HepG2 (cell line): ENCODE measurements around the gene TRIM9. TPM values are rescaled to one million over a fixed set of nuclear protein-coding genes. Genes with fewer than 3 reads are reported as not detected.

Experiments used
- ATAC-seq: fragments of 200-7000 bp; cut with Tn5 transposase; 3 replicates; pipeline ENCODE4 v1.9.1; 2020; ENCODE audit warnings: mild to moderate bottlenecking, moderate library complexity
- BruUV-seq: library from RNA; stranded (reverse); fragments of 400-500 nt; replicated peaks from 2 replicates; lab custom pipeline; 2021; lab: Mats Ljungman, UMichigan
- CTCF ChIA-PET: fragments of 300-600 bp; formaldehyde crosslinking; extraction: SDS; loops from one replicate; lab custom pipeline; 2021; ENCODE audit warnings: low total read pairs, inconsistent platforms, low intra/inter-chr PET ratio; lab: Yijun Ruan, JAX
- POLR2A ChIA-PET: fragments of 350-600 bp; sonication (Branson Sonifier 250); formaldehyde crosslinking; loops from one replicate; lab custom pipeline; 2020; ENCODE audit warnings: antibody characterized with exemption, inconsistent platforms; lab: Yijun Ruan, JAX
- DNase-seq: peaks from one replicate; pipeline ENCODE4 v3.0.0-alpha.2; 2015; ENCODE audit warnings: low spot score
- FAIRE-seq: peaks from 3 replicates; lab custom pipeline; 2011; peaks lifted over from hg19 to GRCh38; lab: Jason Lieb, UNC
- H2AFZ ChIP-seq: one replicate; pipeline ENCODE4 v1.6.1; 2011; ENCODE audit warnings: low read length, inconsistent platforms
- H3K27ac ChIP-seq: fragments of 300-600 bp; 3 replicates; pipeline ENCODE4 v1.8.0; 2011; ENCODE audit warnings: mixed run types, mild to moderate bottlenecking, mixed read lengths, low read length, inconsistent platforms; ENCODE audit not compliant: insufficient read depth; ENCODE audit errors: extremely low read length
- H3K27me3 ChIP-seq, 2 experiments: fragments of 200-600 bp in 1 of 2; 2 replicates in 1 of 2; 3 replicates in 1 of 2; pipeline versions ENCODE4 v1.6.0 to v1.8.0; 2011; ENCODE audit warnings: low read length in 2 of 2, mild to moderate bottlenecking in 2 of 2, moderate library complexity in 2 of 2, inconsistent platforms in 1 of 2; ENCODE audit not compliant: insufficient read depth in 2 of 2, control insufficient read depth in 1 of 2
- H3K36me3 ChIP-seq, 2 experiments: fragments of 200-600 bp in 1 of 2; replicated peaks in 1 of 2; 2 replicates in 1 of 2; 3 replicates in 1 of 2; pipeline versions ENCODE4 v1.5.1 to v1.8.0; 2011; ENCODE audit warnings: low read length in 2 of 2, inconsistent platforms in 1 of 2; ENCODE audit not compliant: insufficient read depth in 2 of 2, control insufficient read depth in 1 of 2
- H3K4me1 ChIP-seq: 2 replicates; pipeline ENCODE4 v1.5.1; 2012; ENCODE audit warnings: low read length, inconsistent platforms; ENCODE audit not compliant: insufficient read depth
- H3K4me2 ChIP-seq: 2 replicates; pipeline ENCODE4 v1.6.0; 2011; ENCODE audit warnings: low read depth, low read length, inconsistent platforms
- H3K4me3 ChIP-seq, 3 experiments: fragments of 200-600 bp in 1 of 3; sonication (generic), shearing (Covaris generic) in 1 of 3; replicated peaks in 1 of 3; 2 replicates each; pipeline ENCODE4 v1.5.1; 2011 to 2016; ENCODE audit warnings: low read length in 3 of 3, inconsistent platforms in 2 of 3, low read depth in 2 of 3, mild to moderate bottlenecking in 2 of 3, control low read depth in 1 of 3, mixed read lengths in 1 of 3; ENCODE audit not compliant: insufficient read depth in 1 of 3
- H3K79me2 ChIP-seq: one replicate; pipeline ENCODE4 v1.6.1; 2011; ENCODE audit warnings: low read length, inconsistent platforms; ENCODE audit not compliant: insufficient read depth
- H3K9ac ChIP-seq: 2 replicates; pipeline ENCODE4 v1.6.0; 2011; ENCODE audit warnings: mild to moderate bottlenecking, low read depth, low read length, inconsistent platforms; ENCODE audit not compliant: insufficient read depth
- H3K9me3 ChIP-seq: 2 replicates; pipeline ENCODE4 v1.5.1; 2012; ENCODE audit warnings: mild to moderate bottlenecking, low read length
- H4K20me1 ChIP-seq: 2 replicates; pipeline ENCODE4 v1.6.0; 2011; ENCODE audit warnings: inconsistent platforms, mild to moderate bottlenecking, low read length, moderate library complexity; ENCODE audit not compliant: insufficient read depth
- ATF6 ChIP-seq: sonication (generic); formaldehyde crosslinking; conservative IDR thresholded peaks from 2 replicates; pipeline ENCODE4 v1.4.0; 2020; ENCODE audit warnings: missing genetic modification reagents
- CC2D1A ChIP-seq: sonication (generic); formaldehyde crosslinking; IDR thresholded peaks from 2 replicates; pipeline ENCODE4 v1.8.1; 2023; ENCODE audit warnings: mild to moderate bottlenecking, missing genetic modification reagents
- CTCF ChIP-seq: sonication (generic); formaldehyde crosslinking; IDR thresholded peaks from 2 replicates; pipeline ENCODE4 v1.5.0; 2020; ENCODE audit warnings: mild to moderate bottlenecking, missing genetic modification reagents, moderate library complexity
- FOXA3 ChIP-seq: IDR thresholded peaks from 2 replicates; pipeline ENCODE4 v1.6.1; 2016; ENCODE audit warnings: missing genetic modification reagents, missing compliant biosample characterization
- PAXIP1 ChIP-seq: sonication (generic); formaldehyde crosslinking; conservative IDR thresholded peaks from 2 replicates; pipeline ENCODE4 v1.4.0; 2020; ENCODE audit warnings: mild to moderate bottlenecking, missing genetic modification reagents, moderate library complexity
- PRPF4 ChIP-seq: fragments of 200-400 bp; formaldehyde crosslinking; IDR thresholded peaks from 2 replicates; pipeline ENCODE4 v1.6.1; 2016; ENCODE audit warnings: low read length, low read depth; ENCODE audit not compliant: poor library complexity, severe bottlenecking
- SATB2 ChIP-seq: sonication (generic); formaldehyde crosslinking; IDR thresholded peaks from 2 replicates; pipeline ENCODE4 v1.5.0; 2020; ENCODE audit warnings: missing genetic modification reagents
- STAG1 ChIP-seq: sonication (generic); formaldehyde crosslinking; IDR thresholded peaks from 2 replicates; pipeline ENCODE4 v1.4.0; 2020; ENCODE audit warnings: missing genetic modification reagents
- ZFP36 ChIP-seq: fragments of 150-350 bp; IDR thresholded peaks from 2 replicates; pipeline ENCODE4 v1.6.1; 2018; ENCODE audit warnings: borderline replicate concordance, low read length, low read depth; ENCODE audit not compliant: partially characterized antibody
- ZNF274 ChIP-seq: sonication (generic); formaldehyde crosslinking; IDR thresholded peaks from 2 replicates; pipeline ENCODE4 v1.5.1; 2020; ENCODE audit warnings: mild to moderate bottlenecking, missing genetic modification reagents
- ZNF335 ChIP-seq: sonication (generic); formaldehyde crosslinking; IDR thresholded peaks from 2 replicates; pipeline ENCODE4 v1.4.0; 2020; ENCODE audit warnings: missing genetic modification reagents
- ZNF556 ChIP-seq: sonication (generic); formaldehyde crosslinking; IDR thresholded peaks from 2 replicates; pipeline ENCODE4 v1.4.0; 2020; ENCODE audit warnings: mild to moderate bottlenecking, missing genetic modification reagents, borderline replicate concordance
- WGBS: methylation state at CpG from one replicate; pipeline ENCODE4 v1.1.6; 2017; ENCODE audit warnings: low lambda C conversion rate; 5-methylcytosine and 5-hydroxymethylcytosine counted together
- in situ Hi-C: cut with HindIII; loops from 2 replicates; pipeline ENCODE4 v1.10.0; 2017; ENCODE audit warnings: low pct_unique_long_range_greater_than_20kb; ENCODE audit not compliant: extremely low pct_ligation_motif_present
- intact Hi-C: fragments of 100-400 bp; cut with micrococcal nuclease; formaldehyde crosslinking; loops from one replicate; pipeline ENCODE4 v1.10.0; 2022; ENCODE audit not compliant: unreplicated experiment
- polyA plus RNA-seq, 8 experiments: library from polyadenylated mRNA; depleted of rRNA in 3 of 8; stranded (reverse) in 7 of 8; unstranded in 1 of 8; fragments of >200 nt; fragmentation: Illumina TruSeq in 4 of 8; extraction: Trizol in 4 of 8; gene quantifications; 2 replicates each; pipeline versions ENCODE4 v1.2.1 to v1.2.3, GENCODE V29; 2011 to 2016; ENCODE audit warnings: low read depth in 4 of 8, missing spikeins in 1 of 8, mixed read lengths in 1 of 8; ENCODE audit not compliant: insufficient read depth in 1 of 8
- total RNA-seq, 5 experiments: library from RNA; depleted of rRNA; stranded (reverse); fragments of >200 nt; fragmentation: Illumina TruSeq; extraction: Trizol; gene quantifications; 2 replicates each; pipeline ENCODE4 v1.2.3, GENCODE V29; 2016; ENCODE audit warnings: low read depth in 1 of 5

TRIM9 gene
- total and polyA plus RNA-seq, 2 of the 13 experiments (the other 11 are each of a cell fraction or from before 2014, with no cell fraction given) = 0.04 to 0.07 TPM

GRCh38 chr14:51000566-51000965, 94.3 kb downstream of the TRIM9 start:
- ChIA-PET CTCF (no interaction called here), POLR2A (no interaction called here)
- Histone ChIP-seq H3K9me3 (no peaks in the 10 kb centered on the region), H3K27me3 (peaks cover 0 to 15% of the 10 kb centered on the region in 2 experiments; a peak in 2 of 5 replicates), H3K9ac (no peak overlapping the region), H3K4me3 (no peak overlapping the region), H3K4me2 (no peak overlapping the region), H3K36me3 (no peaks in the 10 kb centered on the region), H3K27ac (no peak overlapping the region), H2AFZ (no peak overlapping the region), H4K20me1 (no peaks in the 10 kb centered on the region), H3K4me1 (peaks cover 23% of the 10 kb centered on the region), H3K79me2 (no peaks in the 10 kb centered on the region)
- TF ChIP-seq ZNF556 (CRISPR knock-in tag) = no peak
- TF ChIP-seq ZNF335 (CRISPR knock-in tag) = no peak
- no peak for TF ChIP-seq CC2D1A (CRISPR knock-in tag)
- in situ Hi-C loops = no loop called here
- ATAC-seq = no peak
- no TSS peak for BruUV-seq
- intact Hi-C loops = no loop called here
- no peak for DNase-seq
- no peak for FAIRE-seq
- WGBS = 61% methylated on average over 7 of the region's 9 CpGs

- ATAC-seq = peak; percentile 70
- POLR2A ChIA-PET = no interaction called here
- TF ChIP-seq ZNF274 (no peak), ATF6 (CRISPR knock-in tag) (no peak), PRPF4 (no peak), SATB2 (CRISPR knock-in tag) (no peak), FOXA3 (no peak), PAXIP1 (no peak), STAG1 (CRISPR knock-in tag) (peak; percentile 61), ZFP36 (no peak), CTCF (CRISPR knock-in tag) (peak; percentile 56)
- FAIRE-seq = no peak
- 46% methylated on average over 2 of the region's 2 CpGs for WGBS
- Histone ChIP-seq H3K79me2 (no peaks in the 10 kb centered on the region), H2AFZ (no peak overlapping the region), H3K4me2 (no peak overlapping the region), H3K36me3 (no peaks in the 10 kb centered on the region), H3K9me3 (no peaks in the 10 kb centered on the region), H3K27ac (no peak overlapping the region), H4K20me1 (no peaks in the 10 kb centered on the region), H3K27me3 (peaks cover 0 to 15% of the 10 kb centered on the region in 2 experiments; a peak in 2 of 5 replicates), H3K4me1 (peaks cover 16% of the 10 kb centered on the region), H3K4me3 (no peak overlapping the region), H3K9ac (no peak overlapping the region)
- CTCF ChIA-PET = no interaction called here
- DNase-seq = peak; percentile 5
- in situ Hi-C loops = no loop called here
- intact Hi-C loops = loop anchor here (5.0 kb wide), 1 partner anchor 218 kb away; no protein-coding TSS in a partner anchor
- no TSS peak for BruUV-seq
These were observed 95.2 kb downstream of the TRIM9 start for GRCh38 chr14:50999726-51000125.
